Measurements from ENCODE around the gene B4GALT3.
"Not testable (repeated sequence)": the region's sequence is repeated elsewhere in the genome, so short reads cannot be mapped to it uniquely, and the experiment has no call there.

Gene B4GALT3

DNA sequence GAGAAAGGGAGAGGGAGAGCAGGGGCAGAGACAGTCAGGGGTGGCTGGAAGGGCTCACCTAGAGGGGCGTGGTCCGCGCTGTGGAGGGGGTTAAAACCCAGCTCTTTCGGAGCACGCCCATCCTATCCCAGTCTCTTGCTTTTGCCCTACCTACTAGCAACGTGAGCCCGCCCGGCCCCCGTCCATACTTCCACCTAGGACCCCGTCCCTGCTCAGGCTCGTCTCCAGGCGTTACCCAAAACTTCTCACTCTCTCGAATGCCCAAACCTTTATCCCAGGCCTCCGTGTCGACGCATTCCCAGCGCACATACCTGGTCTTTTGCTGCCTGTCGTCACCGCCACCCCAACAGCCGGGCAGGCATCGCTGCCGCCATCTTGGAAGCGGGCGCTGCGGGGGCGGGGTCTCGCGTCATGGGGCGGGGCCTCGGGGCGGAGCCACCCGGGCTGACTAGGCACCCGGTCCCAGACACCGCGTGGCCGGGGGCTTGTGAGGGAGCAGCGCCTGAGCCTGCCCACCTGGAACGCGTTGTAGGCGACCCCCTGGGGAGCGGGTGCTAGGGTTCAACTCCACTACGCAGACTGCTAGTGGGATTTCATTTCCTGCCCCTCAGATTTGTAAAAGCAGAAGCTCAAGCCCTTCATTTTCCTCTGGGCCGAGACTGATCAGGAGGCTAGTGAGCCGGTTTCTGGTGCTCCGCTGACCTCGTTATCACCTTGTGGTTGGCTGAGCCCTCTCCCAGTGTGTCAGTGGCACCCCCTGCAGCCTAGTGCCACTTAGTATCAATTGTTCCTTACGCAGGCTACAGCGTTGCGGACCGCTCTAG is at the start of gene B4GALT3:
B4GALT3 (minus strand) TSS at position 396 of the 824 bp plus-strand sequence. CDS start 1,447 bp downstream, outside the sequence.
- peak; percentile 98 for DNase-seq (ENCODE audit: low read depth)

DNA sequence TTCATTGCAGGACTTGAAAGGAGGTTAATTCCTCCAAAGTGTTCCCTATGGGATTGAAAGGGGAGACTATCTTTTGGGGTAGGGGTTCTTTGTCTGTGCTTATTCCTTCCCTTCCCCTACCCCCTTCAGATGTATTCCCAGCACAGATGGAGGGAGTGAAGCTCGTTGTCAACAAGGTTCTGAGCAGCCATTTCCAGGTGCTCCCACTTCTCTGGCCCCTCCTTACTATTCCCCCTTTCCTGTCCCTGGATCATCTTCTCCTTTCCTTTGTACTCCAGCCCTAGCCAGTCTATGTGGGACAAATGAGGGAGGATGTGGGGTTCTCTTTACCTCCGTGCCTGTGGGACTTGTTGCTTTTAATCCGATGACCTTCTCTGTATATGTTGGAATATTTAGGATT is 49.5 kb upstream of the B4GALT3 start:
- DNase-seq (ENCODE audit: low read depth), result no peak

DNA sequence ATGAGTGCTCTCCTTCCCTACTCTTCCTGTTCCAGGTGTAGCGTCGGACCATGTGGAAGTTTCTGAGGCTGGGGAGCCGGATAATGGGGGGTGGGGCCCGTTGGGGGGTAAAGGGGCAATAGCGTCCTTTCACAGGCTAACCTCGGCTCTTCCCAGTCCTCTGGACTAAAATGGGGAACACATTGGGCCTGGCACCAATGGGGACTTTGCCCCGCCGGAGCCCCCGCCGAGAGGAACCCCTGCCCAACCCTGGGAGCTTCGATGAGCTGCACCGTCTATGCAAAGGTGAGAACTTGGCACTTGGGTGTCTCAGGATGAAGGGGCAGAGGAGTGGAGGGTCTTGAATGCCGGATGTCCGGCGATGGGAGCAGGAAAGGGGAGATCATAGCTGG is 49.0 kb upstream of the B4GALT3 start:
- DNase-seq (ENCODE audit: low read depth), result no peak

DNA sequence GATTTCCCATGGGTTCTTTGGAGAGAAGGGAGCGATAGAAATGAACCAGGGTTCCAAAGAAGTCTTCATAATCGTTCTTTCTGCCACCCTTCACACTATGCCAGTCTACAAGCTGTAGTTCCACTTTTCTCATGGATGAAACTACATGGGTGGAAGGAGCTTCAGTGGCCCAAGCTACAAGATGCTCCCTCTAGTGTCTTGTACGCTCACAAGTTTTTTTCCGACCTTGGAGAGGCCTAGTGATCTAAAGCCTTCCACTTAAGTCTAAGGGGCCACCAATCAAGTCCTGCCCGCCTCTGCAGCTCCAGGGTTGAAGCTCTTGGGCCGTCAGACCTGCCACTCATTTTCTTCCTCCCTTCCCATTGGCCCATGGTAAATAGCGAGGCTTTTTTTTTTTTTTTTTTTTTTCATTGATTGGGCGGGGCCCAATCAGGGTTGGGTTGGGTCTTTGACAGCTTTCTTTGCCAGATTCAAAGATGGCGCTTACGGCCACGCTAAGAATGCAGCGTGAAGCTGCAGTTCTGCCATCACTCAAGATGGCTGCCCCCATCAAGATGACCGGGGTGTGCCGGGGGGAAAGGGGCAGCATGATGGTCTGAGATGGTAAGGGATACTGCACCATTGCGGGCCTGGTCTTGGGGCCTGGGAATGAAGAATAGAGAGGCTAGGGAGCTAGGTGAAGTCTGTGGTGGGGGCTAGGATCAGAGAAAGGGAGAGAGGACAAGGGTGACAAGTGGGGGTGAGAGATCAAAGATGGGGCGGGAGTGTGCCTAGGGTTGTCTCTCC is 48.4 kb upstream of the B4GALT3 start, which contains the start of gene TOMM40L:
TOMM40L (plus strand) TSS at position 527 of the 786 bp plus-strand sequence. CDS start 430 bp downstream, outside the sequence.
- DNase-seq (ENCODE audit: low read depth), result peak; percentile 75

DNA sequence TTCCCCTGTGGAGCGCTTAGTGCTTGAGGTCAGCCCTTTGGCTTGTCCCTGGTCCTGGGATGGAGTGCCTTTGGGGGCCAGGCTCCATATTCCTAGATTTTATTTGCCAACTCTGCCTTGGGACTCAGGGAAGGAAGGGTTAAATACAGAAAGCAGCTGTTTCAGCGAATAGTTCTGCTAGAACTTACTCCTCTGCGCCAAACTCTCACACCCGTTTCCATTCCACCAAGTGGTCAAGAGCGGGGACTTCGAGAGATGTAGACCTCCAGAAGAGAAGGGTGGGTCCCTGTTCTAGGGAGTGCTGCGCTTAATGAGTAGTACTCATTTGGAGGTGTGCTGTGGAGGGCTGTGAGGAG is 47.8 kb upstream of the B4GALT3 start:
- no peak for DNase-seq (ENCODE audit: low read depth)

DNA sequence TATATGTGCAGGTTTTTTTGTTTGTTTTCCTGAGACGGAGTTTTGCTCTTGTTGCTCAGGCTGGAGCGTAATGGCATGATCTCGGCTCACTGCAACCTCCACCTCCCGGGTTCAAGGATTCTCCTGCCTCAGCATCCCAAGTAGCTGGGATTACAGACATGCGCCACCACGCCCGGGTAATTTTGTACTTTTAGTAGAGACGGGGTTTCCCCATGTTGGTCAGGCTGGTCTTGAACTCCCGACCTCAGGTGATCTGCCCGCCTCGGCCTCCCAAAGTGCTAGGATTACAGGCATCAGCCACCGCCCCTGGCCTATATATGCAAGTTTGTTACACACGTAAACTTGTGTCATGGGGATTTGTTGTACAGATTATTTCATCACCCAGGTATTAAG is 47.4 kb upstream of the B4GALT3 start:
- DNase-seq (ENCODE audit: low read depth), result not testable (repeated sequence)

DNA sequence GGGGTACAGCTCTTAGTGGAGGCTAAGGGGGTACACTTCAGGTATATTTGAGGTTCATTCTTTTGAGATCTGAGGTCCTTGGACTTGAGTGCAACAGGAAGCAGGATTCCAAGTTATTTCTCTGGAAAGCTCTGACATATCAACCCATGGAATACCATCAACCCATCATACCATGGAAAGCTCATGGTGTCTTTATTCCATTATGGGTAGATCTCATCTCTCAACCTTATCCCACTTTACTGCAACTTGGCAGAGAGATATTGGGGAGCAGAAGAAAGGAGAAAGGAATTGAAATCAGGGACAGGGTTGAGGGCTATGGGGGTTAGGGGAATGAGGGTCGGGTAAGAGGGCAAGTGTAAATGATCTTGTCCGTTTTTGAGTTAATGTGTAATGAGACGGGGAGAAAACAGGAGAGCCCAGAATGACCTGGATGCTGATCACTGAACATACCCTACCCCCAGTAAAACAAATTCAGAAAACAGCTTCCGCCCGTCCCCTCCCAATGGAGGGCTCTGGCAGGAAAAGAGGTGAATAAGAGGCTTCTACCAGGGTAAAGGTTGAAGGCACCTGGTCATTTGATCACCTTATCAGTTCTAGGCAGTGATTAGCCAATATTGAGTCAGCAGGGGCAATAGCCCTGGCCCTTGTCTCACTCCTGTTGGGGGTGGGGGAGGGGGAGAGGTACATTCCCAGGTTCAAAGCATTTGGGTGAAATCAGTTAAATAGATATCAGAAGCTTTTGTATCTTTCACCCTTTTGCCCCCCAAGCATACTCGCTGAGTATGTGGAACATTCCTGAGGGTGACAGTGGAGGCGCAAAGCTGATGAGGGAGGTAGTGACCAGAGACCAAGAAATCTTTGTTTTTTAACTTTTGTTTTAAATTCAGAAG is 46.7 kb upstream of the B4GALT3 start:
- DNase-seq (ENCODE audit: low read depth), result no peak

DNA sequence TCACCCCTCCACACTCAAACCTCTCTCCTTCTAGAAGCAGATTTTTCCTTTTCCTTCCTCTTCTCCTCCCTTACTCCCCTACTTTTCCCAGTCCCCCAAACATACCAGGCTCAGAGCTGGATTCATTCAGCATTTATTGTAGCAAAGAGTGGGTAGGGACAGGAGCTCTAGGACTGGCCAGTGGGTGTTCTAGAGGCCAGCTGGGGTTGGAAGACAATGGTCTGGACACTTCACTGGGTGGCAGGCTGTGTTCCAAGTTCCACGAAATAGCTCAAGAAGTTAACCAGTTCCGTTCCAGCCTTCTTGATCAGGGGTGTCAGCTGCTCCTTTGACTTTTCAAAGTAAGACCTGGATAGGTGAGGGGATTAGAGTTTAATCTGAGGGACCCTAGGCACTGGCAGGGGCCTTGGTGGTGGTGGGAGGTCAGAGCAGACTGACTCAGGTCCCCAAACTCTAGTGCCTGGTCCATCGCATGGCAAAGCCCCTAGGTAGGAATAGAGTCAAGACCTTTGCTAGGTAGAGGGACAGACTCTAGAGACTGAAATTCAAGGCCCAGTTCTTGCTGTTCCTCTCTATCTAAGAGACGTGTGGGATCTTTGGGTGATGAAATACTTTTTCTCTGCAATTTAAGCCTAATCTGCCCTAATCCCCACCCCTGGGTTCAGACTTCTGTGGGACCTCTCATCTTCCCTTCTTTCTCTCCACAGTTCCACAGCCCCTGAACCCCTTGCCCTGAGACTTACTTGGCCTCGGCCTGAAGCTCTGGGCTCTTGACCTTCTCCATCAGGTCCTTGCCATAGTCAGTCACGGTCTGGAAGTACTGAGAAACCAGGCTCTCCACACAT is 45.1 kb upstream of the B4GALT3 start:
- DNase-seq (ENCODE audit: low read depth), result no peak

DNA sequence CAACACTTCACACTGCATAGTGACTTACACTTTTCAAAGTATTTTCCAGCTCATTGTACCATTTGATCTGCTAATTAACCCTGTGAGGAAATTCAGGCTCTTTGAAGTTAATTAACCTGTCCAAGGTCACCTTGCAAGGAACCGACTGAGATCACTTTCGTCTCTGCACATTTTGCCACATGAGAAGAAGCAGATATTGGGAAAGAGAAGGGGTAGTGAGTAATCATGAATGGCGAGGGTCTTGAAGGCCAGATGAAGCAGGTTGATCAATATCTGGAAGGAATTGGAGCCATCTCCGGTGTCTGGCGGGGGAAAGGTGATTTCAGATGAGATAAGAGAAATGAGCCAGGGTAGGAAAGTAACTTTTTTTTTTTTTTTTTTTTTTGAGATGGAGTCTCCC is 42.7 kb upstream of the B4GALT3 start:
- no peak for DNase-seq (ENCODE audit: low read depth)

DNA sequence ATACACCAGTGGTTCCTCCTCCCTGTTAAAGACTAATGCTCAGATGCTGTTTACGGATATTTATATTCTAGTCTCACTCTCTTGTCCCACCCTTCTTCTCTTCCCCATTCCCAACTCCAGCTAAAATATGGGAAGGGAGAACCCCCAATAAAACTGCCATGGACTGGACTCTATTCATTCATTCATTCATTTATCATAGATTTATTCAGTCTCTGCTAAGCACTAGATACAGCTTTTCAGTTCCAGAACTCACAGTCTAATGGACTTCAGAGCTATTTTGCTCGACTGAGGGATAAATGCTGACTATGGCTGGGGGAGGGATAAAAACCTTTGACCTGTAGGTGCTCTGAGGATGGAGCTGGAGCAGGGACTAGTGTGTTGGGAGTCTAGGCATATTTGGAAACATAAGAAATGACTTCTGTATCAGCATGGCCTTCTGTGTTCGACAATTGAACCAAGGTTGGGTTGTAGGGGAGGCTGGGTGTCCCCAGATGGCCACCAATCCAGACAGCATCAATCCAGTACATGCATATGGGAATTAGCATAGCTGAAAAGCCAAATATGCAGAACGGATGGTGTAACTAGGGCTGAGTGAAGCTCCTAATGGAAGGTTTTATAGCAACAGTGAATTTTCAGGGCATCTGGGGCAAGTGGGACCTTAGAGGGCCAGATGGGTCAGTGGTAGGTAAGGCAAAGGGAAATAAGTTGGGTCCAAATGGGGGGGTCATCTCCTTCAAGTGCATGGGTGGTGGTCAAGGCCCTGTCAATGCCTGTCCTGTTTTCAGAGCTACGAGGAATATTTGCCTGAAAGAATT is 42.0 kb upstream of the B4GALT3 start:
- no peak for DNase-seq (ENCODE audit: low read depth)

DNA sequence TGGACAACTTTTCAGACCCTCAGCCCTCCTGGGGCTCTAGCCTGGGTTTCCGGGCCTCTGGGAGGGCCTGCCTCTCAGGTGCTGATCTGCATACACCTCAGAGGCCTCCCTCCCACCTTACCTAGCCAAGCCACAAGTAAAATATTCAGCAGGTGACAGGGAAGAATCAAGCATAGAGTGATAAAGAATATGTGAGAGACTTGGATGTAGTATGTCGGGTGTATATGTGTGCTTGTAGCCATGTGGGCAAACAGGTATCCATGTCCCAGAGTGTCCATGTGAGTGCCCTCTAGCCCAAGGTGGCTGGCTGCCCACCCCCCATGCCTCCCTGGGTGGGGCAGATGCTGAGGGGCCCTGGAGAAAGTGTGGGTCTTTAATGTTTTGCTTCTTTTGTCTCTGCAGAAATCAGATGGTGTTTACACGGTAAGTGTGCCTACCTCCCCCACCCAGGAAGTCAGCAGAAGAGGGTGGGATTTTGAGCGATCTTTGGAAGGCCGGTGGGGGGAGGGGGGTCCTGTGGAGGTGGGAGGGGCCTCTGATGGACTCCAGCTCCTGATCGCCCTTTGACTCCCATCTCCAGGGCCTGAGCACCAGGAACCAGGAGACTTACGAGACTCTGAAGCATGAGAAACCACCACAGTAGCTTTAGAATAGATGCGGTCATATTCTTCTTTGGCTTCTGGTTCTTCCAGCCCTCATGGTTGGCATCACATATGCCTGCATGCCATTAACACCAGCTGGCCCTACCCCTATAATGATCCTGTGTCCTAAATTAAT is 41.2 kb upstream of the B4GALT3 start:
- no peak for DNase-seq (ENCODE audit: low read depth)

DNA sequence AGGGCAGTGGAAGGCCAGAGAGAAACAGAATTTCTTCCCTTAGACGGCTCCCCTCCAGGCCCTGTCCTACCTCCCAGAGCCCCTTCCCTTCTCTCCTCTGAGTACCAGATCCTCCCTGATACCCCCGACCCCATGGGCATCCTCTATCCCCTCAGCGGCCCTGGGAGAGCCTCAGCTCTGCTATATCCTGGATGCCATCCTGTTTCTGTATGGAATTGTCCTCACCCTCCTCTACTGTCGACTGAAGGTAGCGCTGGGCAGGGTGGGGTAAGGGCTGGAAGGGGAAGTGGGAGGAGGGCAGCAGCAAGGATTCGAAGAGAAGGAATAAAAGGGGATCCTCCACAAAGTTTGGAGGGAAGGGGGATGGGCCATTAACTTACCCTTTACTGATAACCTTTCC is 40.5 kb upstream of the B4GALT3 start:
- DNase-seq (ENCODE audit: low read depth), result no peak

DNA sequence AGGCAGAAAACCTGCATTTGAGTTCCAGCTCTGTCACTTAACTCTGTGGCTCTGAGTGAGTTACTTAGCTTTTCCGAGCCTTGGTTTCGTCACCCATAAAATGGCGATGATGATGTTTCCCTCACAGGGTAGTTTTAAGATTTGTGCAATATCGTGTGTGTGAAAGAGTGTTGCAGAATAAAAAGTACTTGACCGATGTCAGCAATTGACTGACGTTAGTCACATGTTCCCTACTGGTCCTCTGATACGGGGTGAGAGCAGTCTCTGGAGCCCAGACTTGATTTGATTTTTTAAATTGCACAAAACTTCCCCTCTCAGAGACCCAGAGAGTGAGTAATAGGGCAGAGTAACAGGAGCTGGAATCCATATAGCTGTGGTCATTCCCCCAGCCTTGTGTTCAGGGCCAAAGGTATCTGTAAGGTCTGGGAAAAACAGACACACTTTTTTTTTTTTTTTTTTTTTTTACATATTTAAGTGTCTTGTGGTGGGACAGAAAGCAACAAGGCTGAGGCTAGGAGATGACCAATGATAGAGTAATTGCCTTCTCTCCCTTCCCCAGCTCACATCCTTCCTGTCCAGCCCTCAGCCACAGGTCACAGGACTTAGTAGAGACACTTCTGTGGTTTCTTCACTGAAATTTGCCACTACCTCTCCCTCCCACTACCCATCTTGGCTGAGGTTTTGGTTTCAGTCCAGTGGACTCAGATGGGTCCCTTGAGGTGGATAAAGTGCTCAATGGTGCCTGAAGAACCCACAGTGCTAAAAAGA is 39.8 kb upstream of the B4GALT3 start:
- DNase-seq (ENCODE audit: low read depth), result no peak

DNA sequence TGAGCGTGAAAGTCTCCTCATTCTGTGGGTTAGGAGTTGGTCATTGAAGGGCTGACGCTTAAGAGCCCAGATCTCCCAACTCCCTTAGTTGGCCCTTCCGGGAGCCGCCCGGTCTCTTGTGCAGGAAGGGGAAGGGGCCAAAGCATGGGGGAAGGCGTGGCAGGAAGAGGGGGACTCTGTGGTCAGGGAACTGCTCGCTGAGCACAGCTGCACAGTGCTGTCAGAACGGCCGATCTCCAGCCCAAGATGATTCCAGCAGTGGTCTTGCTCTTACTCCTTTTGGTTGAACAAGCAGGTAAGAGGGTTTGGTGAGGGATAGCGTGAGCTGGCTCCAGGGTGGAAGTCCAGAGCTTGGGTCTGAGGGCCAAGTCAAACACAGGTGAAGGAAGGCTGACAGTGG is 37.8 kb upstream of the B4GALT3 start, which contains the start of gene FCER1G:
FCER1G (plus strand) TSS at position 220 of the 400 bp plus-strand sequence; CDS start at position 247, 27 bp downstream.
- DNase-seq (ENCODE audit: low read depth), result no peak

DNA sequence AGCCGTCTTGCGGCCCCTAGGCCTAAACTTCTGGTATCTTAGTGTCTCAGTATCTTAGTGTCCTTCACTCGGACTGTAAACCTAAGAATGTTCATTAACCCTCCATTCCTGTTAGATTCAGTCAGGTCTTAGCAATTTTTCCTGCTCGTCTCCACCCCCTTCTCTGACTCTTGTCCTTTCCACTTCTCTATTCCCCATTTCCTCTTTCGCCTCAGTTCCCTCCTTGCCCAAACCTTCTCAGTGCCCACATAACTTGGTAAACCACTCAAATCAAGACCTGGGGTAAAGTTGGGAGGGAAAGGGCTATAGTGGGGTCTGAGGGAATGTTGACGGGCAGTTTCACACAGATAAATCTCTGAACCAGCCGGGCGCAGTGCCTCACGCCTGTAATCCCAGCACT is 37.1 kb upstream of the B4GALT3 start:
- DNase-seq (ENCODE audit: low read depth), result no peak

DNA sequence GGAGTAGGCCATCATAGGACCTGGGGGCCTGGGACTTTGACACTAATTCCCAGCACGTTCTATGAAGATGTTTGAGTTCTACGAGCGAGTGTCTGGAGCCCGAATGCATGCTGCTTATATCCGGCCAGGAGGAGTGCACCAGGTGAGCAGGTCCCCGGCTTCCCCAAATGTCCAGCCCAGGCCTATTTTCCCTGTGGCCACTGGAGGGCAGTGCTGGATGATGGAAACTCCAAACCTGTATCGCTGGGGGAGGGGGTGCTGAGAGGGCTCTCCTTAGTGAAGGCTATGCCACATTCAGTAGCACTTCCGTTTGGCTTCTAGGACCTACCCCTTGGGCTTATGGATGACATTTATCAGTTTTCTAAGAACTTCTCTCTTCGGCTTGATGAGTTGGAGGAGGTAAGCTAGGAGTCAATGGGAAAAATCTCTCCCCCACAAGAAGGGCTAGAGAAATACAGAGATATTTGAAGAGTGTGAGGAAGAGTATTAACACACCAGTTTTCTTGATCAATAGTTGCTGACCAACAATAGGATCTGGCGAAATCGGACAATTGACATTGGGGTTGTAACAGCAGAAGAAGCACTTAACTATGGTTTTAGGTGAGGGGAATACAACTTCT is 32.6 kb upstream of the B4GALT3 start:
- peak; percentile 60 for DNase-seq (ENCODE audit: low read depth)

DNA sequence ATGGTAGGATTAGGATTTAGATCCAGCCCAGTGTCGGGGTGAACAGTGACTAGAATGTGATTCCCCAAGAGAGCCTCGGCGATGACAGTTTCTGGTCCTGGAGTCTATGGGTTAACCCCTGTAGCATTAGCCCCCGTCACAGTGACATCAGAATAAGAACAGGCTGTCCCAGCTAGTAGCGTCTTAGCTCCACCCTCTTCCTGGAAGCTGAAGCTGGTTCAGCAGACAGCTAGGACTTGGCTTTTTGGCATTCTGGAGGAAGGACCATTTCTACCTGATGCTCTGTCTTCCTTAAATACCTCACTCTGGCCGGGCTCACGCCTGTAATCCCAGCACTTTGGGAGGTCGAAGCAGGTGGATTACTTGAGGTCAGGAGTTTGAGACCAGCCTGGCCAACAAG is 29.9 kb upstream of the B4GALT3 start:
- DNase-seq (ENCODE audit: low read depth), result no peak

DNA sequence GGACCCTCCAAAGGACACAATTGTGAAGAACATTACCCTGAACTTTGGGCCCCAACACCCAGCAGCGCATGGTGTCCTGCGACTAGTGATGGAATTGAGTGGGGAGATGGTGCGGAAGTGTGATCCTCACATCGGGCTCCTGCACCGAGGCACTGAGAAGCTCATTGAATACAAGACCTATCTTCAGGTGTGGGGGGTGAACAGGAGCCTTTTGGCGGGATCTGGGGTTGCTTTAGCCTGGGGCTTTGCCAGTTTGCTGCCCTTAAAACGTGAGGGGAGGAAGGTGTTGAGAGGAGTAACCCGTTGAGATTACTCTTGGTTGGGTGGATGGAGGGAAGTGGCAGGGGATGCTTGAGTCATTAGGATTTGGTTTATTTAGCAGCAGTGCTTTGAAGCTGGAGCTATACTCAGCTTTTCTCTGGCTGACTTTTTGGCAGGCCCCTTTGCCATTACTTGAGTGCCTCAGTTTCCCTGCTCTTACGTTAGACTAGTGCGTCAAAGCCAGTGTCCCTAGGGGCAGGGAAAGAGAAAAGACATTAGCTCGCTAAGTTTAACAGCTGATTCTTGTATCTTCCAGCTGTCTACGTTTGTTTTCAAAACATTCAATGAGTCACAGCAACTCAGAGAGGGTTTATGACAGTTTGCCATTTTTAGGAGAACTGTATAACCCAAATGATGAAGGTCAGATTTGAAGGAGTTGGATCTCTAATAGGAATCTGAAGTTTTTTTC is 29.3 kb upstream of the B4GALT3 start:
- no peak for DNase-seq (ENCODE audit: low read depth)

Data from activated T-cell treated with anti-CD3 and anti-CD28 coated beads for 48 hours (primary cell).